ENCODE data around the gene CYB561D1. TPM values are rescaled to one million over a fixed set of nuclear protein-coding genes. Genes with fewer than 3 reads are reported as not detected.

CYB561D1 gene
- total and polyA plus RNA-seq, 10 of the 15 experiments (the other 5 are each of a cell fraction or from before 2014, with no cell fraction given) = 0.68 to 9.0 (median 3.3) TPM

DNA sequence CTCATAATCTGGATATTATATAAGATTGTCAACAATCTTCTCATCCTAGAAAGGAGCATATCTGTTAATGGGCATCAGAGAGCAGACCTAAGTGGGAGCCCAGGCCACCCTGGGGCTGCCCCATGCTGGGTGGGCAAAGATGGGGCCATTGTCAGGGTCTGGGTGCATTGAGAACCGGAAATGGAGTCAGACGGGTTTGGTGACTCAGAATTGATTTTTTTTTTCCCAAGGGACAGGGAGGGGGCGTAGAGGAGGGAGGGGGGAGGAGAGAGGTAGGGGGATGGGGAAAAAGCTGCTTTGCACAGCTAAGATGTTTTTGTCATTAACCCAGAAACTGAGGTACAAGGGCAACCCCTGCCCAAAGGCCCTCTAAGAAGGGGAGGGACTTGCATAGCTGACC, 8.9 kb upstream of the CYB561D1 start:
- BruUV-seq (replicated peaks) = no TSS peak
- POLR2A ChIA-PET = interaction anchor here (1.2 to 4.8 kb wide), 4 partner anchors 9 to 59 kb away, joined by 3 to 26 read pairs (median 10); partner anchors contain the start of genes CYB561D1 and PSMA5
- intact Hi-C loops (cut with micrococcal nuclease; ENCODE audit: unreplicated experiment) = no loop called here
- CTCF ChIA-PET = interaction anchor here (1.0 to 5.7 kb wide), 7 partner anchors 9 to 202 kb away, joined by 3 to 91 read pairs (median 5); partner anchors contain the start of genes CYB561D1 and PSRC1
- Histone ChIP-seq H3K4me2 (ENCODE audit: control insufficient read depth, insufficient read depth) (peak overlapping the region; percentile 98), H3K4me1 (ENCODE audit: control insufficient read depth, insufficient read depth, low read length) (peaks cover 10% of the 10 kb centered on the region), H3K9ac (ENCODE audit: control insufficient read depth, insufficient read depth, low read length) (peak overlapping the region; percentile 82; the same call in 1 of the 2 replicates), H3K4me3 (peak overlapping the region; percentile 68), H3K27me3 (replicated peaks in 1 of 2; ENCODE audit: control insufficient read depth in 2 of 2, insufficient read depth in 2 of 2, low read length in 1 of 2) (peaks cover 0 to 3% of the 10 kb centered on the region in 2 experiments; a peak in 2 of 4 replicates), H3K79me2 (ENCODE audit: control insufficient read depth, insufficient read depth, low read length) (peaks cover 9% of the 10 kb centered on the region), H3K36me3 (ENCODE audit: control insufficient read depth in 2 of 2, insufficient read depth in 2 of 2, low read length in 1 of 2) (peaks cover 0 to 2% of the 10 kb centered on the region in 2 experiments), H3K9me3 (replicated peaks; ENCODE audit: control insufficient read depth, insufficient read depth, low read length) (no peaks in the 10 kb centered on the region), H4K20me1 (ENCODE audit: control insufficient read depth, insufficient read depth) (no peaks in the 10 kb centered on the region), H2AFZ (ENCODE audit: control insufficient read depth, low read depth, low read length) (no peak overlapping the region; the same call in 1 of the 2 replicates), H3K27ac (ENCODE audit: control insufficient read depth, insufficient read depth) (no peak overlapping the region)
- peak; percentile 9; the same call in 1 of the 3 replicates for ATAC-seq
- RAD21 ChIA-PET (ENCODE audit: unreplicated experiment) = interaction anchor here (0.6 to 2.8 kb wide), 7 partner anchors 9 to 61 kb away, joined by 3 to 22 read pairs (median 4); no protein-coding TSS in a partner anchor
- in situ Hi-C loops (cut with MboI) = loop anchor here (5.0 kb wide), 1 partner anchor 137 kb away; no protein-coding TSS in a partner anchor
- FAIRE-seq = no peak
- 0% methylated on average over 1 of the region's 3 CpGs for WGBS (ENCODE audit: insufficient coverage, insufficient replicate concordance, low lambda C conversion rate, missing lambda C conversion rate)
- SMC1A ChIA-PET (ENCODE audit: uncharacterized antibody, unreplicated experiment) = interaction anchor here (0.7 to 5.0 kb wide), 5 partner anchors 9 to 64 kb away, joined by 3 to 55 read pairs (median 3); partner anchors contain the start of genes CYB561D1 and GNAI3
- DNase-seq (ENCODE audit: low read depth, low spot score) = no peak
- TF ChIP-seq ZBED1 (IDR thresholded peaks at IDR 0.05; ENCODE audit: borderline replicate concordance) (no peak), ATF2 (IDR thresholded peaks at IDR 0.05; ENCODE audit: low read length) (no peak), MXI1 (IDR thresholded peaks at IDR 0.05; ENCODE audit: low read depth, low read length) (no peak), FOXK2 (IDR thresholded peaks at IDR 0.05) (no peak), EGR1 (IDR thresholded peaks at IDR 0.05; ENCODE audit: borderline replicate concordance in 1 of 2, low read depth in 2 of 2, low read length in 2 of 2) (0 out of 3 replicates have a peak, but pooled peaks of 1 of the 2 experiments have one; percentile 13)
- TF ChIP-seq, protein P1, sequence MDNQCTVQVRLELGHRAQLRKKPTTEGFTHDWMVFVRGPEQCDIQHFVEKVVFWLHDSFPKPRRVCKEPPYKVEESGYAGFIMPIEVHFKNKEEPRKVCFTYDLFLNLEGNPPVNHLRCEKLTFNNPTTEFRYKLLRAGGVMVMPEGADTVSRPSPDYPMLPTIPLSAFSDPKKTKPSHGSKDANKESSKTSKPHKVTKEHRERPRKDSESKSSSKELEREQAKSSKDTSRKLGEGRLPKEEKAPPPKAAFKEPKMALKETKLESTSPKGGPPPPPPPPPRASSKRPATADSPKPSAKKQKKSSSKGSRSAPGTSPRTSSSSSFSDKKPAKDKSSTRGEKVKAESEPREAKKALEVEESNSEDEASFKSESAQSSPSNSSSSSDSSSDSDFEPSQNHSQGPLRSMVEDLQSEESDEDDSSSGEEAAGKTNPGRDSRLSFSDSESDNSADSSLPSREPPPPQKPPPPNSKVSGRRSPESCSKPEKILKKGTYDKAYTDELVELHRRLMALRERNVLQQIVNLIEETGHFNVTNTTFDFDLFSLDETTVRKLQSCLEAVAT (IDR thresholded peaks at IDR 0.05) = no peak
- TF ChIP-seq, protein P2, sequence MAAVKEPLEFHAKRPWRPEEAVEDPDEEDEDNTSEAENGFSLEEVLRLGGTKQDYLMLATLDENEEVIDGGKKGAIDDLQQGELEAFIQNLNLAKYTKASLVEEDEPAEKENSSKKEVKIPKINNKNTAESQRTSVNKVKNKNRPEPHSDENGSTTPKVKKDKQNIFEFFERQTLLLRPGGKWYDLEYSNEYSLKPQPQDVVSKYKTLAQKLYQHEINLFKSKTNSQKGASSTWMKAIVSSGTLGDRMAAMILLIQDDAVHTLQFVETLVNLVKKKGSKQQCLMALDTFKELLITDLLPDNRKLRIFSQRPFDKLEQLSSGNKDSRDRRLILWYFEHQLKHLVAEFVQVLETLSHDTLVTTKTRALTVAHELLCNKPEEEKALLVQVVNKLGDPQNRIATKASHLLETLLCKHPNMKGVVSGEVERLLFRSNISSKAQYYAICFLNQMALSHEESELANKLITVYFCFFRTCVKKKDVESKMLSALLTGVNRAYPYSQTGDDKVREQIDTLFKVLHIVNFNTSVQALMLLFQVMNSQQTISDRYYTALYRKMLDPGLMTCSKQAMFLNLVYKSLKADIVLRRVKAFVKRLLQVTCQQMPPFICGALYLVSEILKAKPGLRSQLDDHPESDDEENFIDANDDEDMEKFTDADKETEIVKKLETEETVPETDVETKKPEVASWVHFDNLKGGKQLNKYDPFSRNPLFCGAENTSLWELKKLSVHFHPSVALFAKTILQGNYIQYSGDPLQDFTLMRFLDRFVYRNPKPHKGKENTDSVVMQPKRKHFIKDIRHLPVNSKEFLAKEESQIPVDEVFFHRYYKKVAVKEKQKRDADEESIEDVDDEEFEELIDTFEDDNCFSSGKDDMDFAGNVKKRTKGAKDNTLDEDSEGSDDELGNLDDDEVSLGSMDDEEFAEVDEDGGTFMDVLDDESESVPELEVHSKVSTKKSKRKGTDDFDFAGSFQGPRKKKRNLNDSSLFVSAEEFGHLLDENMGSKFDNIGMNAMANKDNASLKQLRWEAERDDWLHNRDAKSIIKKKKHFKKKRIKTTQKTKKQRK (IDR thresholded peaks at IDR 0.05; ENCODE audit: low read depth, low read length) = no peak
- TF ChIP-seq, protein P3, sequence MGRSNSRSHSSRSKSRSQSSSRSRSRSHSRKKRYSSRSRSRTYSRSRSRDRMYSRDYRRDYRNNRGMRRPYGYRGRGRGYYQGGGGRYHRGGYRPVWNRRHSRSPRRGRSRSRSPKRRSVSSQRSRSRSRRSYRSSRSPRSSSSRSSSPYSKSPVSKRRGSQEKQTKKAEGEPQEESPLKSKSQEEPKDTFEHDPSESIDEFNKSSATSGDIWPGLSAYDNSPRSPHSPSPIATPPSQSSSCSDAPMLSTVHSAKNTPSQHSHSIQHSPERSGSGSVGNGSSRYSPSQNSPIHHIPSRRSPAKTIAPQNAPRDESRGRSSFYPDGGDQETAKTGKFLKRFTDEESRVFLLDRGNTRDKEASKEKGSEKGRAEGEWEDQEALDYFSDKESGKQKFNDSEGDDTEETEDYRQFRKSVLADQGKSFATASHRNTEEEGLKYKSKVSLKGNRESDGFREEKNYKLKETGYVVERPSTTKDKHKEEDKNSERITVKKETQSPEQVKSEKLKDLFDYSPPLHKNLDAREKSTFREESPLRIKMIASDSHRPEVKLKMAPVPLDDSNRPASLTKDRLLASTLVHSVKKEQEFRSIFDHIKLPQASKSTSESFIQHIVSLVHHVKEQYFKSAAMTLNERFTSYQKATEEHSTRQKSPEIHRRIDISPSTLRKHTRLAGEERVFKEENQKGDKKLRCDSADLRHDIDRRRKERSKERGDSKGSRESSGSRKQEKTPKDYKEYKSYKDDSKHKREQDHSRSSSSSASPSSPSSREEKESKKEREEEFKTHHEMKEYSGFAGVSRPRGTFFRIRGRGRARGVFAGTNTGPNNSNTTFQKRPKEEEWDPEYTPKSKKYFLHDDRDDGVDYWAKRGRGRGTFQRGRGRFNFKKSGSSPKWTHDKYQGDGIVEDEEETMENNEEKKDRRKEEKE (IDR thresholded peaks at IDR 0.05) = no peak
